ENCODE results near the gene PDRG1. TPM values are rescaled to one million over a fixed set of nuclear protein-coding genes. Genes with fewer than 3 reads are reported as not detected.
A peak's percentile ranks its signal among the peaks of the same experiment; 100 is the strongest.

The PDRG1 gene
- total and polyA plus RNA-seq, 4 donors, result 8.5 to 35.8 (median 24.4) TPM

DNA sequence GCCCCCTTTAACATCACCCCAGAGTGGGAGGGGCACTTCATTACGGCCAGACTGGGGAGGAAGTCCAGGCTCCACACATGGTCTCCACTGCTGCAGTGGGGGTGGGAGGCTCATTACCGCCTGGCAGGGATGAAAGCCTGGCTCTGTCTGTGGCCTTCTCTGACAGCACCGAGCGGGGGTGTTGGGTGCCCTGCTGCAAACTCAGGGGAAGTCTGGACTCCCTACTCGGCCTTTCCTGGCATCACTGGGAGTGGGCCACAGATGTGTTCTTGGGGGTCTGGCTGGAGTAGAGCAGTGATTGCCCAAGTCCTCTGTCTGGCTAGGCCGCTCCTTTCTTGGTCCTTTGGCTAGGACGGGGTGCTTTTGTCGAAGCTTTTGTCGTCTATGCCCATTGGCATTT lies 54.3 kb downstream of the PDRG1 start:
- Histone ChIP-seq H3K4me3 (ENCODE audit: low read depth, low read length) (no peak overlapping the region), H3K4me1 (ENCODE audit: control insufficient read depth, insufficient read depth, low read length) (no peaks in the 10 kb centered on the region), H3K36me3 (ENCODE audit: control insufficient read depth, insufficient read depth, low read length) (no peaks in the 10 kb centered on the region), H3K27ac (ENCODE audit: low read depth, low read length) (no peak overlapping the region), H3K9me3 (ENCODE audit: control insufficient read depth, insufficient read depth, low read length) (no peaks in the 10 kb centered on the region), H3K27me3 (ENCODE audit: control insufficient read depth, insufficient read depth, low read length) (no peaks in the 10 kb centered on the region)
- 66% methylated on average over 5 of the region's 9 CpGs for WGBS (ENCODE audit: insufficient coverage)
- no peak for DNase-seq (ENCODE audit: low read depth in 4 of 6, low spot score in 6 of 6)

DNA sequence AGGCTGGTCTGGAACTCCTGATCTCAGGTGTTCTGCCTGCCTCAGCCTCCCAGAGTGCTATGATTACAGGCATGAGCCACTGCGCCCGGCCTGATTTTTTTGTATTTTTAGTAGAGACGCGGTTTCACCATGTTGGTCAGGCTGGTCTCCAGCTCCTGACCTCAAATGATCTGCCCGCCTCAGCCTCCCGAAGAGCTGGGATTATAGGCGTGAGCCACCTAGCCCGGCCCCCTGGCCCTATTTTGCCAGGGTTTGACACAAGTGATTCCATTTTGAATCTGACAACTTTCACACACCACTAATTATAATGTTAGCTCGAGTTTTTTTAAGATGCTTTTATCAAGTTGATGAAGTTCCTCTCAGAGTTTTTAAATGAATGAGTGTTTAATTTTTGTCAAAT lies 55.8 kb downstream of the PDRG1 start:
- Histone ChIP-seq H3K4me3 (ENCODE audit: low read depth, low read length) (no peak overlapping the region), H3K4me1 (ENCODE audit: control insufficient read depth, insufficient read depth, low read length) (no peaks in the 10 kb centered on the region), H3K27me3 (ENCODE audit: control insufficient read depth, insufficient read depth, low read length) (no peaks in the 10 kb centered on the region), H3K27ac (ENCODE audit: low read depth, low read length) (no peak overlapping the region), H3K9me3 (ENCODE audit: control insufficient read depth, insufficient read depth, low read length) (no peaks in the 10 kb centered on the region), H3K36me3 (ENCODE audit: control insufficient read depth, insufficient read depth, low read length) (no peaks in the 10 kb centered on the region)
- 95% methylated on average over 4 of the region's 9 CpGs for WGBS (ENCODE audit: insufficient coverage)
- no peak for DNase-seq (ENCODE audit: low read depth in 4 of 6, low spot score in 6 of 6)

DNA sequence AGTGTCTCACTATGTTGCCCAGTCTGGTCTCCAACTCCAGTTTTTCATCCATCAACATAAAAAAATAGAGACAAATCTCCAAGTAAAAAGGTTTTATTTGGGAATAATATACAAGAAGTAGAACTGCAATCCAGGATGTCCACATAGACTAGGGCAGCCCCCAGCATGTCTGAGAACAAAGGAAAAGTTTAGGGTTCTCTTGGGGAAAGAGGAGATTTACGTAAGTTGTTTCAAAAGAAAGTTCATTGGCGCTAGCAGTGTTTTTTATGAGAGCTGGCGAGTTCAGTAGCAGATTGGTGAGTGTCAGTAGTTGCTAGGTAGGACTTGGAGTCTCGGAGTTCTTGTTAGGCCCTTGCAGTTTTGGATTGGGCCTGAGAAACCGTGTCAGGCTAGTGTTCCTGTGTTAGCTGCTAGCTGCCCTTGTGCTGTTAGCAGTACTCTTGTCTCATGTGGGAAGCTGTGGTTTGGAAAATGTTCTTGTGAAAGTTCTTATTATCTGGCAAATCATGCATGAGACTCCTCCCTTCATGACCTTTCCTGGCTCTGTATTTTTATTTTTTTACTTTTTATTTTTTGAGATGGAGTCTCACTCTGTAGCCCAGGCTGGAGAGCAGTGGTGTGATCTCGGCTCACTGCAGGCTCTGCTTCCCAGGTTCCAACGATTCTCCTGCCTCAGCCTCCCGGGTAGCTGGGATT lies 56.7 kb downstream of the PDRG1 start:
- peak in 1 of 6 donors; percentile 63 for DNase-seq (ENCODE audit: low read depth in 4 of 6, low spot score in 6 of 6)

More for the DNA sequence above, 56.7 kb downstream of the PDRG1 start:
- Histone ChIP-seq H3K4me3 (ENCODE audit: low read depth, low read length) (no peak overlapping the region), H3K9me3 (ENCODE audit: control insufficient read depth, insufficient read depth, low read length) (no peaks in the 10 kb centered on the region), H3K36me3 (ENCODE audit: control insufficient read depth, insufficient read depth, low read length) (no peaks in the 10 kb centered on the region), H3K27me3 (ENCODE audit: control insufficient read depth, insufficient read depth, low read length) (no peaks in the 10 kb centered on the region), H3K27ac (ENCODE audit: low read depth, low read length) (no peak overlapping the region), H3K4me1 (ENCODE audit: control insufficient read depth, insufficient read depth, low read length) (no peaks in the 10 kb centered on the region)
- 55% methylated on average over 8 of the region's 8 CpGs for WGBS (ENCODE audit: insufficient coverage)

Small RNAs within 50 kb of the gene (small RNA-seq; reads per million reads assigned to genes)
- not detected for gene RNU1-94P (ENCODE audit: low replicate concordance)

Other genes starting within 250 kb of the PDRG1 start
- 10 to 100 TPM; 66.5 to 82.7 TPM for gene BCL2L1, start 229.2 kb downstream of the PDRG1 start, total RNA-seq
- gene BCL2L1, start 229.2 kb downstream of the PDRG1 start, polyA plus RNA-seq (ENCODE audit: insufficient read length in 2 of 2), result 10 to 100 TPM; 56.0 to 64.2 TPM
- gene TPX2, start 212.8 kb downstream of the PDRG1 start, total RNA-seq, result 10 to 100 TPM; 14.4 to 29.5 TPM
- gene TPX2, start 212.8 kb downstream of the PDRG1 start, polyA plus RNA-seq (ENCODE audit: insufficient read length in 2 of 2), result 10 to 100 TPM; 25.4 to 31.8 TPM
- 1 to 10 TPM in 1 of 2 donors, under 1 TPM in 1; 0.79 to 5.2 TPM for gene MYLK2, start 132.7 kb downstream of the PDRG1 start, total RNA-seq
- 1 to 10 TPM; 5.0 to 5.1 TPM for gene MYLK2, start 132.7 kb downstream of the PDRG1 start, polyA plus RNA-seq (ENCODE audit: insufficient read length in 2 of 2)
- gene FOXS1, start 106.4 kb downstream of the PDRG1 start, total RNA-seq, result 1 to 10 TPM in 1 of 2 donors, under 1 TPM in 1; 0.89 to 8.7 TPM
- gene FOXS1, start 106.4 kb downstream of the PDRG1 start, polyA plus RNA-seq (ENCODE audit: insufficient read length in 2 of 2), result 1 to 10 TPM; 4.4 to 5.4 TPM
- 10 to 100 TPM in 1 of 2 donors, 1 to 10 TPM in 1; 7.8 to 13.3 TPM for gene DUSP15, start 81.5 kb downstream of the PDRG1 start, total RNA-seq
- gene DUSP15, start 81.5 kb downstream of the PDRG1 start, polyA plus RNA-seq (ENCODE audit: insufficient read length in 2 of 2), result 10 to 100 TPM; 27.5 to 31.0 TPM
- gene TTLL9, start 81.4 kb downstream of the PDRG1 start, total RNA-seq, result 10 to 100 TPM in 1 of 2 donors, 1 to 10 TPM in 1; 5.1 to 12.1 TPM
- gene TTLL9, start 81.4 kb downstream of the PDRG1 start, polyA plus RNA-seq (ENCODE audit: insufficient read length in 2 of 2), result 10 to 100 TPM; 18.4 to 18.8 TPM
- gene XKR7, start 16.1 kb upstream of the PDRG1 start, total RNA-seq, result 1 to 10 TPM; 1.8 to 3.7 TPM
- 1 to 10 TPM; 7.9 to 9.0 TPM for gene XKR7, start 16.1 kb upstream of the PDRG1 start, polyA plus RNA-seq (ENCODE audit: insufficient read length in 2 of 2)
- gene CCM2L, start 58.4 kb upstream of the PDRG1 start, total RNA-seq, result 1 to 10 TPM; 3.8 to 8.4 TPM
- 1 to 10 TPM; 6.4 to 6.8 TPM for gene CCM2L, start 58.4 kb upstream of the PDRG1 start, polyA plus RNA-seq (ENCODE audit: insufficient read length in 2 of 2)
- 10 to 100 TPM in 1 of 2 donors, 1 to 10 TPM in 1; 9.1 to 12.4 TPM for gene HCK, start 100.2 kb upstream of the PDRG1 start, total RNA-seq
- 1 to 10 TPM; 5.1 to 6.9 TPM for gene HCK, start 100.2 kb upstream of the PDRG1 start, polyA plus RNA-seq (ENCODE audit: insufficient read length in 2 of 2)
- 10 to 100 TPM; 33.2 to 40.1 TPM for gene TM9SF4, start 157.7 kb upstream of the PDRG1 start, total RNA-seq
- gene TM9SF4, start 157.7 kb upstream of the PDRG1 start, polyA plus RNA-seq (ENCODE audit: insufficient read length in 2 of 2), result 10 to 100 TPM; 58.1 to 65.9 TPM

All from spinal cord (tissue), 10 donors.